ENCODE data around the gene PCAT7.

DNA sequence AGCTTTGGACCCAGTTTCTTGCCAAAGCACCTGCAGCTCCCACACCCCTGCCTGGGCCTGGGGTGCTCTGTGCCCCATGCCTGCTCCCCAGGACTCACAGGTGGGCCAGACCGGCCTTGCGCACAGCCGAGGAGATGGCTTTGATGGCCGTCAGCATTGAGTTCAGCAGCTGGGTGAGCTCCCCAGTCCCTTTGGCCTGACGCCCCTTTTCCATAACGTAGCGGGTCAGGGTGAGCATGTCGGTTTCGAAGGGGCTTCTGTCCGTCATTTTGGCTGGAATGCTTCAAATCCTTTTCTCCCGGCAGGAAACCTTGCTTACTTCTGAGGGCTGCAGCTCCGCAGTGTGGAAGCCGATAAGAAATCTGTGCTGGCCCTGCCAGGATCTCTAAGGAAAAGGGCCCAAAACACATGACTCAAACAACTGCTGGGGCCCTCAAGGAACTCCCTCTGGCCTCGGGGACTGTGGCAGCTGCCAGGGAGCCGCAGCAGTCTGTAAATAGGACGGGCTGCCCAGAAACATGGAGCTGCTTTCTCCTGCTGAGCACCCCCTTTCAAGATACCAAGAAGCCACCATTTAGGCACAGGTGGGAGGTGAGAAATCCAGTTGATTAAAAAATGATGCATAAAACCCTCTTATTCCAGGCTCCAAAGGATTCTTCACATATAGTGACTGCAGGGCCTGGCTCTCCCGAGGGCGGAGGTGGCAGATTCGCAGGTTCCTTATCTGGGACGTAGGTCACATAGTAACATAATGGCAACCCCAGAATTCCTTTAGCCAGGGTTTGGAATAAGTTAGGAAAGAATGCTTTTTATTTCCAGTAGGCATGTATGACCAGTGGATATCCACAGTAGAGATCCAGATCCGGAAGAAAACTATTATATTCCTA lies 38.8 kb downstream of the PCAT7 start, which contains the start of gene FBP2:
- no peak for TF ChIP-seq YY1 (IDR thresholded peaks at IDR 0.05; ENCODE audit: insufficient read depth, insufficient read length)
- TF ChIP-seq SUZ12 (IDR thresholded peaks at IDR 0.05; ENCODE audit: extremely low read depth, insufficient read depth, insufficient read length), result no peak
- TF ChIP-seq ZNF274 (IDR thresholded peaks at IDR 0.05; ENCODE audit: low read depth, low read length), result no peak
